Lower leg skin (tissue), 3 donors: Measurements from ENCODE around the gene PPP2R5C.

Experiments used
- CTCF ChIP-seq, 3 donors: fragments of 450-650 bp; IDR thresholded peaks; one replicate each; pipeline ENCODE4 v1.5.1; 2016; ENCODE audit warnings: antibody characterized with exemption in 3 of 3, mild to moderate bottlenecking in 3 of 3, moderate library complexity in 2 of 3
- POLR2A ChIP-seq, 2 donors: fragments of 450-650 bp; IDR thresholded peaks; one replicate each; pipeline ENCODE4 v1.6.1; 2016 to 2017; ENCODE audit warnings: antibody characterized with exemption in 2 of 2, mild to moderate bottlenecking in 1 of 2, moderate library complexity in 1 of 2

DNA sequence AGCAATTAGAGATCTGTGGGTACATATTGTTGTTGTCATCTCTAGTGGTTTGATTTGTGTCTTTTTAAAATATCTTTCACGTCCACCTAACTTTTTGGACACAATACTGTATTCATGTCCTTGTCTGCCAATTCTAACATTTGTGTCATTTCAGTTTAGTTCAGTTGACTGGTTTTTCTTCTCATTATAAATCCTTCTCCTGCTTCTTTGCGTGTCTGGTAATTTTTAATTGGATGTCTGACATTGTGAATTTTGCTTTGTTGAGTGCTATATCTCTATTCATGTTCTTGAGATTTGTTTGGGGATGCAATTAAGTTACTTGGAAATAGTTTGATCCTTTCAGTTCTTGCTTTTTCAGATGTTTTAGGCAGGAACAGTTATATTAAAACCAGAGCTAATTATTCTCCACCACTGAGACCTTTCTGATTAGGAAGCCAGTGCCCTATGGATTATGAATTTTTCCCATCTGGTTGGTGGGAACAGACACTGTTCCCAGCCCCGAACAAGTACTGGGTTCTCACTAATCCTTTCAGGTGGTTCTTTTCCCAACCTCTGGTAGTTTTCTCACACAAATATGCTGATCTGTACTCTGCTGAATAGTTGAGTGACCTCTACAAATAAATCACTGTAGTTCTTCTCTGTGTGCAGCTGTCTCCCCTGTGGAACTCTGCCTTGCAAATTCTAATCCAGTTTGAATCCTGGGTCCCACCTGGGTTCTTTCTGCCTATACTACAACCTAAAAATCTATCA lies 111.7 kb downstream of the PPP2R5C start:
- TF ChIP-seq CTCF (IDR thresholded peaks at IDR 0.05) (no peak), POLR2A (IDR thresholded peaks at IDR 0.05) (no peak)
